Fibroblast of peridontal ligament (primary cell): ENCODE measurements around the gene ZNF2.
"Not testable (repeated sequence)": the region's sequence is repeated elsewhere in the genome, so short reads cannot be mapped to it uniquely, and the experiment has no call there.

ENCODE experiments used
- DNase-seq: peaks from one replicate; pipeline ENCODE4 v3.0.0-alpha.2; 2010; ENCODE audit errors: extremely low read depth

ZNF2 gene

GRCh38 chr2:95165371-95166064, at the start of gene ZNF2:
Gene ZNF2, plus strand, starts transcription at chr2:95165809. Its CDS starts 10,418 bp downstream, at chr2:95176227.
- peak; percentile 98 for DNase-seq

- DNase-seq: peak; percentile 34
These were observed 44.6 kb upstream of the ZNF2 start for GRCh38 chr2:95121093-95121406.

- peak; percentile 54 for DNase-seq
These were observed 44.0 kb upstream of the ZNF2 start, which contains the start of gene MRPS5 for GRCh38 chr2:95121407-95122196. Gene MRPS5, minus strand, starts transcription at chr2:95121808. Its CDS starts 17 bp downstream, at chr2:95121791.

GRCh38 chr2:95122197-95122551, 43.4 kb upstream of the ZNF2 start:
- DNase-seq: no peak

GRCh38 chr2:95138702-95139101, 26.9 kb upstream of the ZNF2 start:
- DNase-seq: no peak

GRCh38 chr2:95143838-95144237, 21.8 kb upstream of the ZNF2 start:
- no peak for DNase-seq

- no peak for DNase-seq
These were observed 16.1 kb upstream of the ZNF2 start for GRCh38 chr2:95149397-95149984.

- DNase-seq: no peak
These were observed 7.2 kb upstream of the ZNF2 start for GRCh38 chr2:95158441-95158840.

GRCh38 chr2:95158891-95159619, 6.6 kb upstream of the ZNF2 start:
- peak; percentile 27 for DNase-seq

GRCh38 chr2:95159690-95160449, 5.7 kb upstream of the ZNF2 start, which contains the start of gene ZNF514:
Gene ZNF514, minus strand, starts transcription at chr2:95159848. Its CDS starts 6,595 bp downstream, at chr2:95153253.
- DNase-seq: peak; percentile 60

GRCh38 chr2:95165030-95165370, 609 bp upstream of the ZNF2 start:
- no peak for DNase-seq

GRCh38 chr2:95166065-95166763, 605 bp downstream of the ZNF2 start:
- DNase-seq: no peak

GRCh38 chr2:95171902-95172301, 6.3 kb downstream of the ZNF2 start:
- no peak for DNase-seq

- DNase-seq: no peak
These were observed 8.5 kb downstream of the ZNF2 start for GRCh38 chr2:95174031-95174542.

- no peak for DNase-seq
These were observed 13.8 kb downstream of the ZNF2 start for GRCh38 chr2:95179451-95179850.

- no peak for DNase-seq
These were observed 16.2 kb downstream of the ZNF2 start for GRCh38 chr2:95181774-95182173.

GRCh38 chr2:95185197-95185596, 19.6 kb downstream of the ZNF2 start:
- no peak for DNase-seq

GRCh38 chr2:95185973-95186372, 20.4 kb downstream of the ZNF2 start:
- DNase-seq: no peak

GRCh38 chr2:95192956-95193355, 27.3 kb downstream of the ZNF2 start:
- DNase-seq: not testable (repeated sequence)

- no peak for DNase-seq
These were observed 38.3 kb downstream of the ZNF2 start for GRCh38 chr2:95203911-95204310.

- DNase-seq: no peak
These were observed 38.8 kb downstream of the ZNF2 start for GRCh38 chr2:95204396-95204795.
